ENCODE results near the gene UNC119B.

UNC119B gene

DNA sequence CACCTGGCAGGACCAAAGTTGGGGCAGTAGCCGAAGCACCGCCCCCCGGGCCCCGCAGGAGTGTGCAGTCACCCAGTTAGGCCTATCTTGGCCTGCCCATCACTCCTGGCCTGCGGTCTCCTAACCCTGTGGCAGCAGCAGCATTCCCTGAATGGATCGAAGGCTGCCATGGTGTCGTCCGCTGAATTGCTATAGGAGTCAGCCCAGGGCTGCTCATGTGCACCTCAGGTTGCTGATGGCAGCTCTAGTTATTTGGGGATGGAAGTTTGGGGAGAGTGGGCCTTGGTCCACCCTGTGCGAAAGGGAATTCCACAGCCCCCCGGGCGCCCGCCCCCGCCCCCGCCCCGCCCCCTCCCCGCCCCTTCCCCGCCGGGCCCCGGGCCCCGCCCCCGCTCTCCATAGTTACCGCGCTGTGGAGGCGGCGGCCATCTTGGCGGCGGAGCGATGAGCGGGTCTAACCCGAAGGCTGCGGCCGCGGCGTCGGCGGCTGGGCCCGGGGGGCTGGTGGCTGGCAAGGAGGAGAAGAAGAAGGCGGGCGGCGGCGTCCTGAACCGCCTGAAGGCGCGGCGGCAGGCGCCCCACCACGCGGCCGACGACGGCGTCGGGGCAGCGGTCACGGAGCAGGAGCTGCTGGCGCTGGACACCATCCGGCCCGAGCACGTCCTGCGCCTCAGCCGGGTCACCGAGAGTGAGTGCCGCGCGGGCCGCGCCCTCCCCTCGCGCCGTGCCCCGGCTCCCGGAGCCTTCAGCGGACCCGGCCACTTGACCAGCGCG, at the start of gene UNC119B:
TSS of gene UNC119B (plus strand) at position 428 of the 774 bp plus-strand sequence. CDS start at position 445, 17 bp downstream.
- DNase-seq (ENCODE audit: low read depth) = no peak
- peak within 1 kb of the TSS; percentile 65 for H3K4me3 ChIP-seq (ENCODE audit: control insufficient read depth, low read depth, low read length)
- TF ChIP-seq, protein P1, sequence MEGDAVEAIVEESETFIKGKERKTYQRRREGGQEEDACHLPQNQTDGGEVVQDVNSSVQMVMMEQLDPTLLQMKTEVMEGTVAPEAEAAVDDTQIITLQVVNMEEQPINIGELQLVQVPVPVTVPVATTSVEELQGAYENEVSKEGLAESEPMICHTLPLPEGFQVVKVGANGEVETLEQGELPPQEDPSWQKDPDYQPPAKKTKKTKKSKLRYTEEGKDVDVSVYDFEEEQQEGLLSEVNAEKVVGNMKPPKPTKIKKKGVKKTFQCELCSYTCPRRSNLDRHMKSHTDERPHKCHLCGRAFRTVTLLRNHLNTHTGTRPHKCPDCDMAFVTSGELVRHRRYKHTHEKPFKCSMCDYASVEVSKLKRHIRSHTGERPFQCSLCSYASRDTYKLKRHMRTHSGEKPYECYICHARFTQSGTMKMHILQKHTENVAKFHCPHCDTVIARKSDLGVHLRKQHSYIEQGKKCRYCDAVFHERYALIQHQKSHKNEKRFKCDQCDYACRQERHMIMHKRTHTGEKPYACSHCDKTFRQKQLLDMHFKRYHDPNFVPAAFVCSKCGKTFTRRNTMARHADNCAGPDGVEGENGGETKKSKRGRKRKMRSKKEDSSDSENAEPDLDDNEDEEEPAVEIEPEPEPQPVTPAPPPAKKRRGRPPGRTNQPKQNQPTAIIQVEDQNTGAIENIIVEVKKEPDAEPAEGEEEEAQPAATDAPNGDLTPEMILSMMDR (IDR thresholded peaks at IDR 0.05; ENCODE audit: control insufficient read depth, insufficient read depth, low read depth, low read length, missing control alignments) = no peak

DNA sequence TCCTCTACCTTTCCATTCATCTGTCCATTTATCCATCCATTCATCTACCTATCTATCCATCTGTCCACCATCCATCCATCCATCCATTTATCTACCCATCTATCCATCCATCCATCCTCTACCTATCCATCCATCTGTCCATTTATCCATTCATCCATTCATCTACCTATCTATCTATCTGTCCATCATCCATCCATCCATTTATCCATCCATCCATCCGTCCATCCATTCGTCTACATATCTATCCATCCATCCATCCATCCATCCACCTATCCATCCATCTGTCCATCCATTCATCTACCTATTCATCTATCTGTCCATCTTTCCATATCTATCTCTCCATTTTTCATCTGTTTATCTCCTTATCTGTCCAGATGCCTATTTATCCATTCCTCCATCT, 48.8 kb upstream of the UNC119B start:
- H3K4me3 ChIP-seq (ENCODE audit: control insufficient read depth, low read depth, low read length) = no peak overlapping the region
- no peak for DNase-seq (ENCODE audit: low read depth)
- TF ChIP-seq, protein P1 (IDR thresholded peaks at IDR 0.05; ENCODE audit: control insufficient read depth, insufficient read depth, low read depth, low read length, missing control alignments) = no peak

DNA sequence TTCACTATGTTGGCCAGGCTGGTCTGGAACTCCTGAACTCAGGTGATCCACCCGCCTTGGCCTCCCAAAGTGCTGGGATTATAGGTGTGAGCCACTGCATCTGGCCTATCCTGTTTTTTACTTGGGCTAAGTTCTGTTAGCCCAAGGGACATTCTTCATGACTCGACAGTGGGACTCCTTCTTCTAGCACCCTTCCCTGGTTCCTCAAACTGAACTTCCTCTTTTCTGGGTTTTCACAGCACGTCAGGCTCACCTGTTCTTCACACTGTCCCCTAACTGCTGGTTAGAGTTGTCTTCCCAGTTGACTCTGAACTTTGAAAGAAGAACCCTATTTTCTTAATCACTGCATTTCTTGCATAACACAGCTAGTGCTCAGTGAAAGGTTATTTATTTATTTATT, 47.4 kb upstream of the UNC119B start:
- TF ChIP-seq, protein P1 (IDR thresholded peaks at IDR 0.05; ENCODE audit: control insufficient read depth, insufficient read depth, low read depth, low read length, missing control alignments) = no peak
- no peak for DNase-seq (ENCODE audit: low read depth)
- H3K4me3 ChIP-seq (ENCODE audit: control insufficient read depth, low read depth, low read length) = no peak overlapping the region

DNA sequence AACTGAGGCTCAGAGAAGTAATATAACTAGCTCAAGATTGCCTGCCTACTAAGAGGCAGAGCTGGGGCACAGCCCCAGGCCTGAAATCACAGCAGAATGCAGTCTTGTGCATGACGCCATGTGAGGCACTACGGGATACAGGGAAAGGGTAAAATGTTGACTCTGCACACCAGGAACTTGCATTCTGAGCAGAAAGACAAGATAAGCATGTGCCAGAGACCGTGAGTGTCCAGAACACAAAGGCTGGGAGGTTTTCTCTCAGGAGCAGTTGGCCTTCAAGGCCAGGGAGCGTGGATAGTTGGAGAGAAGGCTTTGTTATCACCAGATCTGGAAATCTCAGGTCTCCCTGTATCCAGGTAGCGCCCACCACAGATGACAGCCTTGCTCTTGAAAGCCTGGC, 46.5 kb upstream of the UNC119B start:
- no peak for DNase-seq (ENCODE audit: low read depth)
- no peak overlapping the region for H3K4me3 ChIP-seq (ENCODE audit: control insufficient read depth, low read depth, low read length)
- TF ChIP-seq, protein P1 (IDR thresholded peaks at IDR 0.05; ENCODE audit: control insufficient read depth, insufficient read depth, low read depth, low read length, missing control alignments) = no peak

DNA sequence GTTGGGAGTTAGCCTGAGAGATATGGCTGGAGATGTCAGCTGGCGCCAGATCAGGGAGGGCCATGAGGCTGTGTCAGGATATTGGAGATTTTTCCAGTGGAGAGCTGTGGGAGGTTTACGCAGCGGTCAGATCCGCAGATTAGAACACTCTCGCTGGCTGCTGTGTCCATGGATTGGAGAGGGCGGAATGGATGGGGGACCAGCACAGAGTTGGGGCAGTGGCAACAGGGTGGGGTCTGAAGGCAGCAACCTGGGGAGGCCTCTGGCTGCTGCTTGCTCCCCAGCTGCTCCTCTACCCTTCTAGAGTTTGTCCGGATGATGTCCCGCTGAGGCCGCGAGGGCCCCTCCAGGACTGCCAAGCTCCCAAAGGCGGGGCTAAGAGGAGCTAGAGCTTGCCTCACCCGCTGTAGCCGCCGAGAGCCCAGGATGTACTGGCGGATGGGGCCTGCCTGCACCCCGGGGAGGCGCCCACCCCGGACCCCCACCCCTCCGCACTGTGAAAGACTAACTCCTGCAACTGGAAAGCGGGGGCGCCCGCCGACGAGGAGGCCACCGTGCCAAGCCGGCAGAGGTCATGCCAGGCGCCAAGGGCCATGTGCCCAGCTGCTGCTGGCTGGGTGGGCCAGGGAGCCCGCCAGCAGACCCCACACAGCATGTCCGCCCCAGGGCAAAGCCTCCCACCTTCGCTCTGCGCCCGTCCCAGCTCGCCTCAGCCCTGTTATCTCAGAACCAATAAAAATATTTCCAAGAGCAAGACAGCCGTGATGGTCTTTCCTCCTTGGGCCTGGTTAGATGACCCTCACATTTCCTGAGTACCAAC, 43.5 kb upstream of the UNC119B start:
- no peak for DNase-seq (ENCODE audit: low read depth)
- TF ChIP-seq, protein P1 (IDR thresholded peaks at IDR 0.05; ENCODE audit: control insufficient read depth, insufficient read depth, low read depth, low read length, missing control alignments) = no peak
- no peak overlapping the region for H3K4me3 ChIP-seq (ENCODE audit: control insufficient read depth, low read depth, low read length)

DNA sequence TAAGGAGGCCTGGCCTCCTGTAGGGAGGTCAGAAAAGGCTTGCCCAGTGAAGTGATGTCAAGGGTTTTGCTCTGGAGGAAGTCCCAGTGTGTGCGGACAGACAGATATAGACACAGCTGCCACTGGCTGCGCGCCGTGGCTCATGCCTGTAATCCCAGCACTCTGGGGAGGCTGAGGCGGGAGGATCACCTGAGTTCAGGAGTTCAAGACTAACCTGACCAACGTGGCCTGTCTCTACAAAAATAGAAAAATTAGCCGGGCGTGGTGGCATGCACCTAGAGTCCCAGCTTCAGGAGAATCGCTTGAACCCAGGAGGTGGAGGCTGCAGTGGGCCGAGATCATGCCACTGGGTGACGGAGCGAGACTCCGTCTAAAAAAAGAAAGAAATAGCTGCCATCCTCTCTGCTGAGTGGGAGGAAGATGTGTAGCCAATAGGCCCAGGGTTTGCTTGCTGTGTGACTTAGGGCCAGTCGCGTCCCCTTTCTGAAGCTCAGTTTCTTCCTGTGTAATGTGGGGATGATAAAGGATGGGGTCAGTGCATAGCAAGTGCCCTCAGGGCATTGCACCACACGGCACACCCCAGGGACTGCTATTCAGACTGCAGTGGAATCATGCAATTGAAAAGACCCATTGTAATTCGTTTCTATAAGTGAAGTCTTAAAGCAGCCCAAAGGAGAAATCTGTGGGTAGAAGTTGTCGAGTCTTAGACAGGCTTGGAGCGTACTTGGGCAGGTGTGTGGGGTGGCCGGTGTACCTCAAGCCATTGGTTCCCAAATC, 42.0 kb upstream of the UNC119B start:
- H3K4me3 ChIP-seq (ENCODE audit: control insufficient read depth, low read depth, low read length) = no peak overlapping the region
- DNase-seq (ENCODE audit: low read depth) = no peak
- TF ChIP-seq, protein P1 (IDR thresholded peaks at IDR 0.05; ENCODE audit: control insufficient read depth, insufficient read depth, low read depth, low read length, missing control alignments) = no peak

Measured in AG09309 (cell line).